ENCODE results near the gene PLLP.

PLLP gene

GRCh38 chr16:57264950-57265371 lies 19.5 kb downstream of the PLLP start:
- TF ChIP-seq TEAD4 (IDR thresholded peaks at IDR 0.05) (no peak), FOXM1 (IDR thresholded peaks at IDR 0.05; ENCODE audit: borderline replicate concordance, low read depth) (no peak)

GRCh38 chr16:57264381-57264780 lies 20.1 kb downstream of the PLLP start:
- TF ChIP-seq CREB1 (IDR thresholded peaks at IDR 0.05; ENCODE audit: low read depth) (no peak), EGR1 (IDR thresholded peaks at IDR 0.05) (no peak), CEBPB (IDR thresholded peaks at IDR 0.05) (no peak), TAF1 (IDR thresholded peaks at IDR 0.05; ENCODE audit: low read depth) (no peak), EP300 (IDR thresholded peaks at IDR 0.05; ENCODE audit: borderline replicate concordance) (no peak), TCF12 (IDR thresholded peaks at IDR 0.05; ENCODE audit: low read depth) (no peak), MAX (IDR thresholded peaks at IDR 0.05) (no peak), TEAD4 (IDR thresholded peaks at IDR 0.05) (no peak), USF1 (IDR thresholded peaks at IDR 0.05) (no peak), ZBTB7A (IDR thresholded peaks at IDR 0.05; ENCODE audit: low read depth) (no peak), RAD21 (IDR thresholded peaks at IDR 0.05; ENCODE audit: low read depth) (no peak), REST (IDR thresholded peaks at IDR 0.05; ENCODE audit: low read depth) (no peak), NFIC (IDR thresholded peaks at IDR 0.05) (no peak), YY1 (IDR thresholded peaks at IDR 0.05; ENCODE audit: low read depth) (no peak), FOXM1 (IDR thresholded peaks at IDR 0.05; ENCODE audit: borderline replicate concordance, low read depth) (no peak)

- TF ChIP-seq MAX (IDR thresholded peaks at IDR 0.05) (no peak), CREB1 (IDR thresholded peaks at IDR 0.05; ENCODE audit: low read depth) (no peak), USF1 (IDR thresholded peaks at IDR 0.05) (no peak), ZBTB7A (IDR thresholded peaks at IDR 0.05; ENCODE audit: low read depth) (no peak), YY1 (IDR thresholded peaks at IDR 0.05; ENCODE audit: low read depth) (no peak), EP300 (IDR thresholded peaks at IDR 0.05; ENCODE audit: borderline replicate concordance) (no peak), RAD21 (IDR thresholded peaks at IDR 0.05; ENCODE audit: low read depth) (no peak), NFIC (IDR thresholded peaks at IDR 0.05) (no peak), FOXM1 (IDR thresholded peaks at IDR 0.05; ENCODE audit: borderline replicate concordance, low read depth) (no peak), TAF1 (IDR thresholded peaks at IDR 0.05; ENCODE audit: low read depth) (no peak), TCF12 (IDR thresholded peaks at IDR 0.05; ENCODE audit: low read depth) (no peak), TEAD4 (IDR thresholded peaks at IDR 0.05) (no peak), REST (IDR thresholded peaks at IDR 0.05; ENCODE audit: low read depth) (no peak)
Observed at GRCh38 chr16:57263541-57264351, 20.7 kb downstream of the PLLP start.

- no peak for TF ChIP-seq NFIC (IDR thresholded peaks at IDR 0.05)
- TF ChIP-seq TCF12 (IDR thresholded peaks at IDR 0.05; ENCODE audit: low read depth), result no peak
- TF ChIP-seq CEBPB (IDR thresholded peaks at IDR 0.05), result no peak
- TF ChIP-seq EGR1 (IDR thresholded peaks at IDR 0.05), result no peak
- no peak for TF ChIP-seq TAF1 (IDR thresholded peaks at IDR 0.05; ENCODE audit: low read depth)
Observed at GRCh38 chr16:57262841-57263540, 21.5 kb downstream of the PLLP start.

- TF ChIP-seq TAF1 (IDR thresholded peaks at IDR 0.05; ENCODE audit: low read depth), result no peak
- TF ChIP-seq USF1 (IDR thresholded peaks at IDR 0.05), result no peak
- TF ChIP-seq YY1 (IDR thresholded peaks at IDR 0.05; ENCODE audit: low read depth), result no peak
- TF ChIP-seq FOXM1 (IDR thresholded peaks at IDR 0.05; ENCODE audit: borderline replicate concordance, low read depth), result no peak
- no peak for TF ChIP-seq MAX (IDR thresholded peaks at IDR 0.05)
- TF ChIP-seq CEBPB (IDR thresholded peaks at IDR 0.05), result no peak
- no peak for TF ChIP-seq TEAD4 (IDR thresholded peaks at IDR 0.05)
- TF ChIP-seq REST (IDR thresholded peaks at IDR 0.05; ENCODE audit: low read depth), result no peak
Observed at GRCh38 chr16:57261806-57262205, 22.7 kb downstream of the PLLP start.

All from Ishikawa (cell line).